ENCODE data around the gene CTR9. TPM values are rescaled to one million over a fixed set of nuclear protein-coding genes. Genes with fewer than 3 reads are reported as not detected.

Gene CTR9
- total RNA-seq, 1 donor from 2014 or later = 28.0 TPM

- Mint-ChIP-seq H3K27me3 (ENCODE audit: unreplicated experiment) (no peaks in the 10 kb centered on the region), H3K4me1 (ENCODE audit: unreplicated experiment) (peaks cover 17% of the 10 kb centered on the region), H3K9me3 (ENCODE audit: unreplicated experiment) (no peaks in the 10 kb centered on the region), H3K4me3 (ENCODE audit: unreplicated experiment) (no peak overlapping the region), H3K36me3 (ENCODE audit: unreplicated experiment) (no peaks in the 10 kb centered on the region), H3K27ac (ENCODE audit: unreplicated experiment) (no peak overlapping the region)
- DNase-seq (ENCODE audit: extremely low spot score, unreplicated experiment) = no peak
- no peak for TF ChIP-seq CTCF (IDR thresholded peaks at IDR 0.05)
These were observed 35.5 kb upstream of the CTR9 start for GRCh38 chr11:10715571-10715970.

- Mint-ChIP-seq H3K27me3 (ENCODE audit: unreplicated experiment) (no peaks in the 10 kb centered on the region), H3K4me3 (ENCODE audit: unreplicated experiment) (no peak overlapping the region), H3K9me3 (ENCODE audit: unreplicated experiment) (no peaks in the 10 kb centered on the region), H3K36me3 (ENCODE audit: unreplicated experiment) (no peaks in the 10 kb centered on the region), H3K27ac (ENCODE audit: unreplicated experiment) (no peak overlapping the region), H3K4me1 (ENCODE audit: unreplicated experiment) (peaks cover 17% of the 10 kb centered on the region)
- no peak for TF ChIP-seq CTCF (IDR thresholded peaks at IDR 0.05)
- no peak for DNase-seq (ENCODE audit: extremely low spot score, unreplicated experiment)
These were observed 34.9 kb upstream of the CTR9 start for GRCh38 chr11:10716122-10716521.

- DNase-seq (ENCODE audit: extremely low spot score, unreplicated experiment) = no peak
- Mint-ChIP-seq H3K36me3 (ENCODE audit: unreplicated experiment) (no peaks in the 10 kb centered on the region), H3K9me3 (ENCODE audit: unreplicated experiment) (no peaks in the 10 kb centered on the region), H3K27me3 (ENCODE audit: unreplicated experiment) (no peaks in the 10 kb centered on the region), H3K4me1 (ENCODE audit: unreplicated experiment) (peaks cover 17% of the 10 kb centered on the region), H3K27ac (ENCODE audit: unreplicated experiment) (no peak overlapping the region), H3K4me3 (ENCODE audit: unreplicated experiment) (no peak overlapping the region)
- no peak for TF ChIP-seq CTCF (IDR thresholded peaks at IDR 0.05)
These were observed 34.3 kb upstream of the CTR9 start for GRCh38 chr11:10716543-10717259.

- no peak for DNase-seq (ENCODE audit: extremely low spot score, unreplicated experiment)
- Mint-ChIP-seq H3K4me3 (ENCODE audit: unreplicated experiment) (no peak overlapping the region), H3K27me3 (ENCODE audit: unreplicated experiment) (no peaks in the 10 kb centered on the region), H3K36me3 (ENCODE audit: unreplicated experiment) (no peaks in the 10 kb centered on the region), H3K4me1 (ENCODE audit: unreplicated experiment) (peaks cover 9% of the 10 kb centered on the region), H3K27ac (ENCODE audit: unreplicated experiment) (no peak overlapping the region), H3K9me3 (ENCODE audit: unreplicated experiment) (no peaks in the 10 kb centered on the region)
- TF ChIP-seq CTCF (IDR thresholded peaks at IDR 0.05) = no peak
These were observed 31.4 kb upstream of the CTR9 start for GRCh38 chr11:10719616-10720015.

GRCh38 chr11:10720881-10721376, 30.1 kb upstream of the CTR9 start:
- H3K27ac Mint-ChIP-seq (ENCODE audit: unreplicated experiment) = no peak overlapping the region
- peaks cover 6% of the 10 kb centered on the region for H3K9me3 Mint-ChIP-seq (ENCODE audit: unreplicated experiment)
- H3K4me3 Mint-ChIP-seq (ENCODE audit: unreplicated experiment) = no peak overlapping the region
- H3K4me1 Mint-ChIP-seq (ENCODE audit: unreplicated experiment) = peaks cover 9% of the 10 kb centered on the region
- no peaks in the 10 kb centered on the region for H3K36me3 Mint-ChIP-seq (ENCODE audit: unreplicated experiment)
- no peak for TF ChIP-seq CTCF (IDR thresholded peaks at IDR 0.05)
- no peak for DNase-seq (ENCODE audit: extremely low spot score, unreplicated experiment)
- H3K27me3 Mint-ChIP-seq (ENCODE audit: unreplicated experiment) = no peaks in the 10 kb centered on the region
